HepG2 (cell line): Measurements from ENCODE around the gene TP53BP2.

Experiments used
- BHLHE40 ChIP-seq: IDR thresholded peaks from 2 replicates; pipeline ENCODE4 v1.6.1; 2011; ENCODE audit warnings: low read length, improper control_type of control experiment
- GABPB1 ChIP-seq: IDR thresholded peaks from 2 replicates; pipeline ENCODE4 v1.6.1; 2016; ENCODE audit warnings: mild to moderate bottlenecking, missing genetic modification reagents, moderate library complexity, missing compliant biosample characterization
- SRSF1 ChIP-seq: fragments of 200-400 bp; formaldehyde crosslinking; optimal IDR thresholded peaks from 2 replicates; pipeline ENCODE3; 2017; ENCODE audit warnings: mild to moderate bottlenecking, low read depth, low read length, moderate library complexity
- ZNF329 ChIP-seq: sonication (generic); formaldehyde crosslinking; IDR thresholded peaks from 2 replicates; pipeline ENCODE4 v1.9.0; 2021; ENCODE audit warnings: low read depth, mild to moderate bottlenecking, missing genetic modification reagents
- ZNF557 ChIP-seq: sonication (generic); formaldehyde crosslinking; IDR thresholded peaks from 2 replicates; pipeline ENCODE4 v1.4.0; 2020; ENCODE audit warnings: missing genetic modification reagents
- ZNF720 ChIP-seq: sonication (generic); formaldehyde crosslinking; IDR thresholded peaks from 2 replicates; pipeline ENCODE4 v1.4.0; 2020; ENCODE audit warnings: missing genetic modification reagents
- TF ChIP-seq, protein P1 (sequence below): IDR thresholded peaks from 2 replicates; pipeline ENCODE4 v1.6.1; 2016; ENCODE audit warnings: low read depth
- TF ChIP-seq, protein P2 (sequence below): sonication (generic); formaldehyde crosslinking; IDR thresholded peaks from 2 replicates; pipeline ENCODE4 v1.5.0; 2020; ENCODE audit warnings: mild to moderate bottlenecking, missing genetic modification reagents, moderate library complexity

DNA sequence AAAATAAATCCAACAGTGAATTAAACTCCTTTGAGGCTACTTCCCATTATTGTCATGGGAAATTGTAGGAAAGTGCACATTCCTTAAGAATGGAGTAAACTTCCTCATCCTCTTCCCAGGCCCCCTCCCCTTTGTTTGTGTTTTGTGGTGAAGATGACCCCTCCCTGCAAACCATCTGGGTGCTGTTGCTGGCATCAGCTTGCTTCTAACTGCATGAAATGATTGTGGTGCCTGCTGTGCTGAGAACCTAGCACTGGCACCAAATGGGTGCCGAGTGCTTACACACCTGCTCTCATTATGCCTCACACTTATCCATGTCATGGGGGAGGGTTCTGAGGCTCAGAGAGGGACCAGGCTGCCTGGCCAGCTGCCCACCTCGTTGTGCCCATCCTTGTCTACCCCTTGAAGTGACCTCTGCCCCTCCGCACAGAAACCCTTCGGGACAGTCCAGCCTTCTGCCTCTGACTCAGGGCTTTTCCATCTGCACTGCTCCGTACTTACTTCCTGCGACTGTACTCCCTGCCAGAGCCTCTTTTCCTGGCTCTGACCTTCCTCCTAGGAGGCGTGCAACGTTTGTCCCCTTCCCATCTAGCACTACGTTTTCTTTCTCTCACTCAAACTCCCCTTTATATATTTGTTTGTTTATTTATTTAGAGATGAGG lies 102.8 kb downstream of the TP53BP2 start:
- no peak for TF ChIP-seq GABPB1 (CRISPR knock-in tag)
- TF ChIP-seq, protein P1, sequence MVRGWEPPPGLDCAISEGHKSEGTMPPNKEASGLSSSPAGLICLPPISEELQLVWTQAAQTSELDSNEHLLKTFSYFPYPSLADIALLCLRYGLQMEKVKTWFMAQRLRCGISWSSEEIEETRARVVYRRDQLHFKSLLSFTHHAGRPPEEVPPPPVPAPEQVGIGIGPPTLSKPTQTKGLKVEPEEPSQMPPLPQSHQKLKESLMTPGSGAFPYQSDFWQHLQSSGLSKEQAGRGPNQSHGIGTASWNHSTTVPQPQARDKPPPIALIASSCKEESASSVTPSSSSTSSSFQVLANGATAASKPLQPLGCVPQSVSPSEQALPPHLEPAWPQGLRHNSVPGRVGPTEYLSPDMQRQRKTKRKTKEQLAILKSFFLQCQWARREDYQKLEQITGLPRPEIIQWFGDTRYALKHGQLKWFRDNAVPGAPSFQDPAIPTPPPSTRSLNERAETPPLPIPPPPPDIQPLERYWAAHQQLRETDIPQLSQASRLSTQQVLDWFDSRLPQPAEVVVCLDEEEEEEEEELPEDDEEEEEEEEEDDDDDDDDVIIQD (CRISPR knock-in tag) = no peak
- no peak for TF ChIP-seq ZNF557
- TF ChIP-seq, protein P2, sequence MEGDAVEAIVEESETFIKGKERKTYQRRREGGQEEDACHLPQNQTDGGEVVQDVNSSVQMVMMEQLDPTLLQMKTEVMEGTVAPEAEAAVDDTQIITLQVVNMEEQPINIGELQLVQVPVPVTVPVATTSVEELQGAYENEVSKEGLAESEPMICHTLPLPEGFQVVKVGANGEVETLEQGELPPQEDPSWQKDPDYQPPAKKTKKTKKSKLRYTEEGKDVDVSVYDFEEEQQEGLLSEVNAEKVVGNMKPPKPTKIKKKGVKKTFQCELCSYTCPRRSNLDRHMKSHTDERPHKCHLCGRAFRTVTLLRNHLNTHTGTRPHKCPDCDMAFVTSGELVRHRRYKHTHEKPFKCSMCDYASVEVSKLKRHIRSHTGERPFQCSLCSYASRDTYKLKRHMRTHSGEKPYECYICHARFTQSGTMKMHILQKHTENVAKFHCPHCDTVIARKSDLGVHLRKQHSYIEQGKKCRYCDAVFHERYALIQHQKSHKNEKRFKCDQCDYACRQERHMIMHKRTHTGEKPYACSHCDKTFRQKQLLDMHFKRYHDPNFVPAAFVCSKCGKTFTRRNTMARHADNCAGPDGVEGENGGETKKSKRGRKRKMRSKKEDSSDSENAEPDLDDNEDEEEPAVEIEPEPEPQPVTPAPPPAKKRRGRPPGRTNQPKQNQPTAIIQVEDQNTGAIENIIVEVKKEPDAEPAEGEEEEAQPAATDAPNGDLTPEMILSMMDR (CRISPR knock-in tag) = no peak
- no peak for TF ChIP-seq SRSF1
- no peak for TF ChIP-seq BHLHE40
- TF ChIP-seq ZNF329 (CRISPR knock-in tag) = no peak
- TF ChIP-seq ZNF720 (CRISPR knock-in tag) = no peak
